ENCODE measurements around the gene MLLT3. TPM values are rescaled to one million over a fixed set of nuclear protein-coding genes. Genes with fewer than 3 reads are reported as not detected.

MLLT3 gene
- total and polyA plus RNA-seq, 2 of the 8 experiments (the other 6 are each of a cell fraction or from before 2014, with no cell fraction given): 5.9 to 9.6 TPM

DNA sequence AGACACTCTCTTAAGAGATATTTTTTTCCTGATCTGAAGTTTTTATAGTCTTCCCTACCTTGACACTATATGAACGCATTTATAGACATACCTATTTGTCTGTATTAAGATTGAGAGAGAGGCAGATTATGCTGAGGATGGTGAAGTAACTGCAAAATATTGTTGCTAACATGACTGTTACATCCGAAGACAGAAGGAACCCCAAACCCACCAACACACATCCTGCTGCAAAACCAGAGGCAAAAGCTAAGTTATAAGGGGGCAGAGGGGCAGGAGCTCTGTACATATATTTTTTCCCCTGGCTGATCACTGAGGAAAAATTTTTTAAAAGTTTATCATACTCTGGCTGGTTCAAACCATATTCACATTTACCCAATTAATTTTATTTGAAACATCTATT, 279.0 kb downstream of the MLLT3 start:
- no peaks in the 10 kb centered on the region for H3K79me1 ChIP-seq (ENCODE audit: low read depth, low read length)
- H2BK12ac ChIP-seq (ENCODE audit: low read depth, low read length): no peak overlapping the region
- no peak overlapping the region for H3K27ac ChIP-seq (ENCODE audit: low read depth, low read length)
- no peak overlapping the region for H3K18ac ChIP-seq (ENCODE audit: extremely low read depth, low read length)
- no peak overlapping the region for H3K56ac ChIP-seq (replicated peaks; ENCODE audit: insufficient read length, low read depth, low read length)
- no peak overlapping the region for H3K4ac ChIP-seq (replicated peaks; ENCODE audit: insufficient read length, low read depth, low read length)
- no peaks in the 10 kb centered on the region for H3K9me3 ChIP-seq (ENCODE audit: insufficient read depth in 2 of 2, low read depth in 1 of 2, low read length in 1 of 2)
- H3K4me2 ChIP-seq (ENCODE audit: insufficient read depth in 1 of 2, low read depth in 2 of 2, low read length in 2 of 2): no peak overlapping the region
- TF ChIP-seq, protein P1, sequence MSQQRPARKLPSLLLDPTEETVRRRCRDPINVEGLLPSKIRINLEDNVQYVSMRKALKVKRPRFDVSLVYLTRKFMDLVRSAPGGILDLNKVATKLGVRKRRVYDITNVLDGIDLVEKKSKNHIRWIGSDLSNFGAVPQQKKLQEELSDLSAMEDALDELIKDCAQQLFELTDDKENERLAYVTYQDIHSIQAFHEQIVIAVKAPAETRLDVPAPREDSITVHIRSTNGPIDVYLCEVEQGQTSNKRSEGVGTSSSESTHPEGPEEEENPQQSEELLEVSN (IDR thresholded peaks at IDR 0.05): no peak
- TF ChIP-seq MAFK (IDR thresholded peaks at IDR 0.05; ENCODE audit: low read depth, low read length) (no peak), BRCA1 (IDR thresholded peaks at IDR 0.05; ENCODE audit: low read depth, low read length) (no peak), TAF7 (optimal IDR thresholded peaks at IDR 0.05; ENCODE audit: borderline replicate concordance, low read depth, low read length) (no peak), GTF2F1 (IDR thresholded peaks at IDR 0.05; ENCODE audit: borderline replicate concordance, low read depth, low read length) (no peak), KDM4A (IDR thresholded peaks at IDR 0.05; ENCODE audit: low read depth, low read length, severe bottlenecking) (no peak), GABPA (IDR thresholded peaks at IDR 0.05; ENCODE audit: borderline replicate concordance, insufficient read depth, low read length) (no peak), RBBP5 (IDR thresholded peaks at IDR 0.05; ENCODE audit: borderline replicate concordance, low read depth, low read length) (no peak), RAD21 (IDR thresholded peaks at IDR 0.05 in 1 of 2, conservative IDR thresholded peaks at IDR 0.05 in 1 of 2; ENCODE audit: low read depth in 2 of 2, low read length in 2 of 2) (no peak), ZNF274 (IDR thresholded peaks at IDR 0.05; ENCODE audit: borderline replicate concordance, extremely low read depth, low read length) (no peak), JUN (IDR thresholded peaks at IDR 0.05; ENCODE audit: low read depth, low read length) (no peak), SRF (IDR thresholded peaks at IDR 0.05; ENCODE audit: low read depth, low read length) (no peak)
- POLR2A ChIA-PET (ENCODE audit: partially characterized antibody): no interaction called here
- no peak overlapping the region for H2AK5ac ChIP-seq (ENCODE audit: low read depth, low read length)
- H4K20me1 ChIP-seq (replicated peaks in 1 of 2; ENCODE audit: control insufficient read depth in 1 of 2, insufficient read depth in 2 of 2, low read length in 2 of 2): no peaks in the 10 kb centered on the region
- H2BK20ac ChIP-seq (ENCODE audit: low read length): no peak overlapping the region
- no peaks in the 10 kb centered on the region for H3K36me3 ChIP-seq (ENCODE audit: control insufficient read depth in 2 of 4, insufficient read depth in 4 of 4, low read length in 3 of 4)
- H3K4me3 ChIP-seq (ENCODE audit: extremely low read depth in 1 of 4, insufficient read depth in 2 of 4, low read depth in 3 of 4, low read length in 4 of 4): no peak overlapping the region
- H2AFZ ChIP-seq (ENCODE audit: low read length): no peak overlapping the region
- FAIRE-seq (no peak), DNase-seq (ENCODE audit: low read depth in 1 of 2, low spot score in 2 of 2) (no peak)
- H2BK15ac ChIP-seq (ENCODE audit: low read length): no peak overlapping the region
- CTCF ChIA-PET (ENCODE audit: partially characterized antibody): interaction anchor here (0.6 to 1.1 kb wide), 2 partner anchors 10 to 77 kb away, joined by 3 to 4 read pairs; no protein-coding TSS in a partner anchor
- H4K5ac ChIP-seq (ENCODE audit: insufficient read length, low read depth, low read length): no peak overlapping the region
- no peaks in the 10 kb centered on the region for H3K27me3 ChIP-seq (replicated peaks in 1 of 4; ENCODE audit: control insufficient read depth in 3 of 4, extremely low read depth in 1 of 4, insufficient read depth in 3 of 4, low read length in 3 of 4)
- no peak overlapping the region for H2BK5ac ChIP-seq (ENCODE audit: low read depth, low read length)
- H3K14ac ChIP-seq (ENCODE audit: insufficient read length): no peak overlapping the region
- H3K23me2 ChIP-seq (ENCODE audit: low read depth, low read length): no peaks in the 10 kb centered on the region
- H3K9ac ChIP-seq (replicated peaks in 1 of 4; ENCODE audit: extremely low read depth in 1 of 4, low read depth in 3 of 4, low read length in 3 of 4): no peak overlapping the region
- H3K79me2 ChIP-seq (ENCODE audit: control insufficient read depth in 1 of 2, insufficient read depth in 2 of 2, low read length in 2 of 2): no peaks in the 10 kb centered on the region
- WGBS, 2 experiments (ENCODE audit: extremely low coverage in 1 of 2, insufficient coverage in 1 of 2, insufficient read length in 1 of 2, insufficient replicate concordance in 2 of 2, low coverage in 1 of 2, low lambda C conversion rate in 2 of 2, missing lambda C conversion rate in 1 of 2): 92% methylated on average over 2 of the region's 2 CpGs; no CpG with 5 or more reads in 1 of the 2 experiments
- H4K8ac ChIP-seq (ENCODE audit: extremely low read depth, insufficient read depth, low read length): no peak overlapping the region
- H4K91ac ChIP-seq (replicated peaks; ENCODE audit: insufficient read length, low read length): no peak overlapping the region
- no peak overlapping the region for H3K23ac ChIP-seq (ENCODE audit: insufficient read length)
- H2BK120ac ChIP-seq (replicated peaks; ENCODE audit: low read depth, low read length): no peak overlapping the region
- peaks cover 2 to 11% (median 5%) of the 10 kb centered on the region in 4 experiments; a peak in 4 of 7 replicates for H3K4me1 ChIP-seq (replicated peaks in 1 of 4; ENCODE audit: control insufficient read depth in 3 of 4, insufficient read depth in 4 of 4, low read length in 3 of 4)

Measured in H1 (cell line).